BLaER1 treated with 17β-estradiol and CSF1 and Interleukin-3, amounts not matched to agents 10 nM and 100 nM (cell line): ENCODE results near the gene RANBP6.

Source experiments
- H3K27ac ChIP-seq, 11 experiments: shearing (Covaris generic); formaldehyde crosslinking; 2 replicates each; pipeline ENCODE4 v1.8.1; 2022
- H3K27me3 ChIP-seq, 11 experiments: shearing (Covaris generic); formaldehyde crosslinking; 2 replicates each; pipeline ENCODE4 v1.8.1; 2022
- H3K36me3 ChIP-seq, 11 experiments: shearing (Covaris generic); formaldehyde crosslinking; 2 replicates each; pipeline ENCODE4 v1.8.1; 2022
- H3K4me1 ChIP-seq, 10 experiments: shearing (Covaris generic); formaldehyde crosslinking; 2 replicates each; pipeline ENCODE4 v1.8.1; 2022
- H3K4me2 ChIP-seq, 11 experiments: shearing (Covaris generic); formaldehyde crosslinking; 2 replicates each; pipeline ENCODE4 v1.8.1; 2022
- H3K4me3 ChIP-seq, 10 experiments: shearing (Covaris generic); formaldehyde crosslinking; 2 replicates each; pipeline ENCODE4 v1.8.1; 2022
- H3K9ac ChIP-seq, 11 experiments: shearing (Covaris generic); formaldehyde crosslinking; 2 replicates each; pipeline ENCODE4 v1.8.1; 2022
- H3K9me3 ChIP-seq, 11 experiments: shearing (Covaris generic); formaldehyde crosslinking; replicated peaks in 1 of 11; 2 replicates each; pipeline ENCODE4 v1.8.1; 2022
- H4K20me1 ChIP-seq, 11 experiments: shearing (Covaris generic); formaldehyde crosslinking; 2 replicates each; pipeline ENCODE4 v1.8.1; 2022
- Cebpa-rat ChIP-seq, 11 experiments: shearing (Covaris generic); IDR thresholded peaks; 2 replicates each; pipeline ENCODE4 v1.8.1; 2022

Gene RANBP6

DNA sequence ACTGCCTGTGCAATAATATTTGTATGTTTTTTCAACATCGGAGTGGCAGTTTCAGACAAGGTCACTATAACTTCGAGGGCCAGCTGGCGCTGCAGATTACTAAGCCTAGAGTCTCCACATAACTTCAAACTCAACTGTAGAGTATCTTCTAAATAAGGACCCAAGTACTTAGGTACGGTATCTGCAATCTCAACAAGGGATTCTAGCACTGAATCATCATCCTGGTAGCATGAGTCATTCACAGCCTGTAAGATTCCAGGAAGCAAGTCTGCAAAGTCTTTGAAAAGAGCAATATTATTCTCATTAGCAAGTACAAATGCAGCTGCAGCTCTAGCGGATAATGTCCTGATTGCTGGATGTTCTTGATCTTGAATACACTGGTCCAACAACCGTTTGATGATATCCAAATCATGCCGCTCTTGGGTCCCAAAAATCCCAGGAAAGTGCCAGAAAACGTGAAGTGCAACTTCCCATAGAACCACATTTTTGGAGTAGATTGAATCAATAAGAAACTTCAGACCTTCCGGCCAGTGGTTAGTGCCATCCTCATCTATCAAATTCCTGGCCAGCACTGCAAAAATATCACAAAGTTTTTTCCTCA is 654 bp downstream of the RANBP6 start:
- H4K20me1 ChIP-seq = peaks cover 0 to 10% (median 0%) of the 10 kb centered on the region in 11 experiments; a peak in 5 of 22 replicates
- no peak for TF ChIP-seq Cebpa-rat (IDR thresholded peaks at IDR 0.05)
- peak overlapping the region; percentile 72 to 87 (median 83) for H3K9ac ChIP-seq
- peak overlapping the region; percentile 83 to 92 (median 88) for H3K4me2 ChIP-seq
- peaks cover 15 to 48% (median 35%) of the 10 kb centered on the region in 11 experiments; a peak in 21 of 22 replicates for H3K36me3 ChIP-seq
- peaks cover 0 to 17% (median 0%) of the 10 kb centered on the region in 11 experiments; a peak in 3 of 22 replicates for H3K9me3 ChIP-seq
- H3K4me3 ChIP-seq = peak overlapping the region; percentile 61 to 92 (median 80)
- H3K27ac ChIP-seq = peak overlapping the region; percentile 33 to 85 (median 78); a peak in 21 of 22 replicates
- peaks cover 35 to 54% (median 48%) of the 10 kb centered on the region in 10 experiments for H3K4me1 ChIP-seq
- H3K27me3 ChIP-seq = no peaks in the 10 kb centered on the region

DNA sequence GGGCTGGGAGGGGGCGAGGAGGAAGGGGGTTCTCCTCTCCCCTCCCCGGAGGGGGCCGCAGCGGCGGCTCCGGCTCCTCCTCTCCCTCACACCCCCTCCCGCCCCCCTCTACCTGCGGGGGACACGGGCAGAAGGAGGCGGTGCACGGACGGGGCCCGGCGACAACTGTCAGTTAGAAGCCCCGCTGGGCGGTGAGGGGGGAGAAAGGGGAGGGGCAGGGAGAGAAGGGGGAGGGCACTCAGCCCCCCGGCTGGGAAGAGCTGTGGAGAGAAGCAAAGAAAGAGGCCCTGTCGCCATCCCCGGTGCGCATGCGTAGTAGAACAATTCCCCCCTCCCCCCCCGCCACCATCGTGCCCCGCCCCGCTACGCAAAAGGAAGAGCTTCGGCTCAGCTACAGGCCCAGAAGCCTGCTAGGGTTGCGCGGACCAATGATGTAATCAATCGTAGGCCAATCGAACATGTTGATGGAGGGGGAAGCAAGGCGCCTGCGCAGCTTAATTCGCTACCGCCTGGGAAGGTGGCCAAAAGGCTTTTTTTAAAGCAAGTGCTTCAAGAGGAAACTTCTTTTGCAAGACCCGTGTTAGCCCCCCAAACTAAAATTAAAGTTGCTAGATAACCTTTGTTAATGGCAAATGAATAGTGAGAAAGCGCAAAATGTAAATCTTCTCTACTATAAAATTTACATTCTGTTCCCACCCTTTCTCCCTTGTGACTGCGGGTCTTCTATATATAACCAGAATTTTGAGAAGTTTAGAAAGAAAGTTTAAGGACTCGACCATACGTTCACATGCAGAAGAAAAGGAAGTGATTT is 7.0 kb downstream of the RANBP6 start:
- Histone ChIP-seq H3K27ac (peak overlapping the region; percentile 81 to 90 (median 85)), H3K4me1 (peaks cover 38 to 74% (median 62%) of the 10 kb centered on the region in 10 experiments), H3K27me3 (no peaks in the 10 kb centered on the region), H3K9me3 (peaks cover 0 to 5% (median 0%) of the 10 kb centered on the region in 11 experiments; a peak in 3 of 22 replicates), H3K9ac (peak overlapping the region; percentile 84 to 97 (median 90)), H3K36me3 (peaks cover 23 to 52% (median 31%) of the 10 kb centered on the region in 11 experiments), H3K4me3 (peak overlapping the region; percentile 72 to 94 (median 90)), H4K20me1 (peaks cover 17 to 43% (median 33%) of the 10 kb centered on the region in 11 experiments), H3K4me2 (peak overlapping the region; percentile 77 to 99 (median 96))
- 0 out of 22 replicates have a peak, but pooled peaks of 1 of the 11 experiments have one; percentile 17 for TF ChIP-seq Cebpa-rat (IDR thresholded peaks at IDR 0.05)

DNA sequence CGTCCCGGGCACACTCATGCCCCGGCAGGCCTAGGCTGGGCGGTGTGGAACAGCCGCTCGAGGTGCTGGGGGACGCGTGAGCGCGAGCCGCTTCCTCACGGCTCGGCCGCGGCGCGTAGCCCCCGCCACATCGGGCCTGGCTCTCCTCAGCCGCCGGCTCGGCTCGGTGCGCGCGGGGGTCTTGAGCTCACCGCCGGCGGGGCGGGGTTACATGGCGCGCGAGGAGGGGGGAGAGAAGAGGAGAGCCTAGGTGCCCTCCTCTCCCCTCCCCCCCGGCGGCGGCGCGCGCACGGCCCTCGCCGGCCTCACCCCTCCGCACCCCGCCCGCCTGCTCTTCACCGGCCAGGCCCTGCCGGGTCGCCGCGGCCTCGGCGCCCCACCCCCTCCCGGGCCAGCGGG is 7.7 kb downstream of the RANBP6 start:
- Histone ChIP-seq H3K27me3 (no peaks in the 10 kb centered on the region), H3K36me3 (peaks cover 18 to 46% (median 26%) of the 10 kb centered on the region in 11 experiments; a peak in 19 of 22 replicates), H3K4me2 (peak overlapping the region; percentile 89 to 99 (median 96)), H3K4me1 (peaks cover 32 to 69% (median 56%) of the 10 kb centered on the region in 10 experiments), H3K9ac (peak overlapping the region; percentile 84 to 97 (median 90)), H3K27ac (peak overlapping the region; percentile 81 to 90 (median 85)), H4K20me1 (peaks cover 17 to 46% (median 33%) of the 10 kb centered on the region in 11 experiments), H3K4me3 (peak overlapping the region; percentile 72 to 94 (median 90)), H3K9me3 (no peaks in the 10 kb centered on the region)
- no peak for TF ChIP-seq Cebpa-rat (IDR thresholded peaks at IDR 0.05)

DNA sequence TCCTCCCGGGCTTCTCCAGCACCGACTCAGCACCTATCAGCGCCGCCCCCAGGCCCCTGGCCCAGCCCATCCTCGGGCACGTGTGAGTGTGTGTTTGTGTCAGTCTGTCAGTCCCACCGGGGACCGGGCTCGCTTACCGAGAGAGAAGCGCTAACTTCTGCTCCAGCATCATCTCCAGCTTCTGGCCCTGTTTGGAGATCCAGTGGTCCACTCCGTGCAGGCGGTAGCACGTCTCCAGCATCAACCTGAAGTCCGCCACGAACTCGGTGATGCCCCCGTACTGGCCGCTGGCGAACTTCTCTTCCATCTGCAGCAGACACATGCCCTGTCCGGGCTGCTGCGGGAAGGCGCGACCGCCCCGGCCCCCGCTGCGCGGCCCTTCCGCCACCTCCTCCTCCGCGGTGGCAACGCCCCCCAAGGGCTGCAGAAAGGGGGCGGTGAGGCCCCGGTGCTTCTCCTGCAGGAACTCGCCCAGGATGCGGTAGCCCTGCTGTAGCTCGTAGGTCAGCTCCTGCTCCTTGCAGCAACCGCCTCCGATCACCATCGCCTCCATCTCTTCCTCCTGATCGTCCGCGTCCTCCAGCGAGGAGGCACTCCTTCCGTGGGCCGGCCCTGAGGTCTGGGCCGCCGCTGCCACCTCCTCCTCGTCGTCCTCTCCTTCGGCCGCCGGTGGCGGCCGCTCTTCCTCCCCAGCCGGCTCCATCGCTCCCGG is 8.2 kb downstream of the RANBP6 start:
- Histone ChIP-seq H3K27me3 (no peaks in the 10 kb centered on the region), H3K4me1 (peaks cover 26 to 63% (median 50%) of the 10 kb centered on the region in 10 experiments), H4K20me1 (peaks cover 17 to 52% (median 34%) of the 10 kb centered on the region in 11 experiments), H3K9ac (peak overlapping the region; percentile 84 to 97 (median 90)), H3K4me3 (peak overlapping the region; percentile 72 to 94 (median 90)), H3K36me3 (peaks cover 17 to 41% (median 22%) of the 10 kb centered on the region in 11 experiments; a peak in 18 of 22 replicates), H3K9me3 (no peaks in the 10 kb centered on the region), H3K4me2 (peak overlapping the region; percentile 89 to 99 (median 96)), H3K27ac (peak overlapping the region; percentile 81 to 90 (median 85))
- no peak for TF ChIP-seq Cebpa-rat (IDR thresholded peaks at IDR 0.05)

DNA sequence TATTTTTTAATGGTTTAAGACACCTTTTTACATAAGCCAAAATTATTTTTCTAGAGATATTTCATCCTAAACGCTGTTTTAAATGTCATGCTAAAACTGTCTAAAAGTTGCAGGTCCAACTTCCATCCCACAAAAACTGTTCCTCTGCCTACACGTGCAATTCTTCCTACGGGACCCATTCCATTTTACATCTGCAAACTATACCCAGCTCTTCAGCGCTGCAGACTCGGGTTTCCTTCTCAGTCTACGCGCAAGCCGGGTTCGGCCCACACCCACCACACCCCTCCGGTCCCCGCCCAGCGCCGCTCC is 8.7 kb downstream of the RANBP6 start:
- peak overlapping the region; percentile 72 to 94 (median 90) for H3K4me3 ChIP-seq
- peaks cover 12 to 36% (median 20%) of the 10 kb centered on the region in 11 experiments; a peak in 18 of 22 replicates for H3K36me3 ChIP-seq
- H3K9me3 ChIP-seq = no peaks in the 10 kb centered on the region
- TF ChIP-seq Cebpa-rat (IDR thresholded peaks at IDR 0.05) = no peak
- H3K27me3 ChIP-seq = no peaks in the 10 kb centered on the region
- H3K27ac ChIP-seq = peak overlapping the region in 1 of 11 experiments; percentile 88; a peak in 2 of 22 replicates
- peaks cover 17 to 57% (median 34%) of the 10 kb centered on the region in 11 experiments for H4K20me1 ChIP-seq
- H3K9ac ChIP-seq = peak overlapping the region; percentile 84 to 97 (median 90); a peak in 21 of 22 replicates
- peak overlapping the region; percentile 89 to 99 (median 96) for H3K4me2 ChIP-seq
- H3K4me1 ChIP-seq = peaks cover 25 to 58% (median 45%) of the 10 kb centered on the region in 10 experiments

DNA sequence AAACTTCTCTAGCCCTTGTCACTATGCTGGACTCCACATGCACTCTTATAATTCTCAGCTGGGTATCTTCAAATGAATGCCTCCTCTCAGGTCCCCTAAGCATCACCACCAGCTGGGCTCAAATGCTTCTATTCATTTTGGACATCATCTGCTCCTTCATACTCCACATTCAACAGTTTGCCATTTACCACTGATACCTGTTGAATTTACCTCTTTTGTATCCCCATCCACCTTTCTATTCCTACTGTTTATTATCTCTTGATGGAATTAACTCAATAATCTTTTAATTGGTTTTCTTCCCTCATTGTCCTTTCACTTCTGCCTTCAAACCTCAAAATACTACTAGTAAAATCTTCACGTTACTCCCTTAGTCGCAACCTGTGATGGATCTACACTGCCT is 14.5 kb downstream of the RANBP6 start:
- H3K4me1 ChIP-seq = peaks cover 9 to 33% (median 27%) of the 10 kb centered on the region in 10 experiments
- H3K9ac ChIP-seq = no peak overlapping the region
- no peaks in the 10 kb centered on the region for H3K27me3 ChIP-seq
- no peaks in the 10 kb centered on the region for H3K9me3 ChIP-seq
- H3K27ac ChIP-seq = no peak overlapping the region
- 0 out of 22 replicates have a peak overlapping the region, but pooled peaks of 1 of the 11 experiments have one; percentile 5 for H3K4me2 ChIP-seq
- H3K4me3 ChIP-seq = no peak overlapping the region
- peaks cover 5 to 100% (median 42%) of the 10 kb centered on the region in 11 experiments; a peak in 20 of 22 replicates for H4K20me1 ChIP-seq
- peaks cover 4 to 37% (median 13%) of the 10 kb centered on the region in 11 experiments; a peak in 16 of 22 replicates for H3K36me3 ChIP-seq
- no peak for TF ChIP-seq Cebpa-rat (IDR thresholded peaks at IDR 0.05)

DNA sequence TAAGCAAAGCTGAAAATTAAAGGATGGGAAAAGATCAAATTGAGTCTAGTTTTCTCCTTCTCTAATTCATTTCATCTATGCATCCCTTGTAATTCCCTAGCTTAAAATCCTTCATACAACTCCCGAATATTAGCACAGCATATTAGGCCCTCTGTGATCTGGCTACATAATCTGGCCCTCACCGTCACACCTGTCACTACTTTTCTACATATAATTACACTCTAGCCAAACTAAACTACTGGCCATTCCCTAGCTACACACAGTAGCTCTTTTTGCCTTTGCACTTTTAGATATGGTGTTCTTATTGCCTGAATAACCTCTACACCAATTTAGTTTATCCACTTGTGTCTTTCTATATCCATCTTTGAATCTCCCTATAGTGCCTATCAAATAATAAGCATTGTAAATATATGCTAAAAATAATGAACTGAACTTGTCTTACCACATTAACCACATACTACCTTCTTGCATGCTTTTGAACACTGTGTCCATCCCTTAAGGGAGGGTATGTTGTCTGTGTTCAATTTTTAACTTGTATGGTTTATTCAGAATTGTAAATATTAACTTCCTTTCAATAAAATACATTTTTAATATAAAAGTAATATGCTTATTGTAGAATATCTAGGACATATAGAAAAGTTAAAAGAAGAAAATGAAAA is 15.9 kb downstream of the RANBP6 start:
- peaks cover 0 to 29% (median 4%) of the 10 kb centered on the region in 11 experiments; a peak in 9 of 22 replicates for H3K36me3 ChIP-seq
- peaks cover 2 to 100% (median 41%) of the 10 kb centered on the region in 11 experiments; a peak in 13 of 22 replicates for H4K20me1 ChIP-seq
- no peak for TF ChIP-seq Cebpa-rat (IDR thresholded peaks at IDR 0.05)
- no peak overlapping the region for H3K27ac ChIP-seq
- H3K4me3 ChIP-seq = no peak overlapping the region
- H3K4me1 ChIP-seq = peaks cover 0 to 19% (median 14%) of the 10 kb centered on the region in 10 experiments; a peak in 12 of 20 replicates
- no peaks in the 10 kb centered on the region for H3K27me3 ChIP-seq
- H3K9me3 ChIP-seq = no peaks in the 10 kb centered on the region
- H3K4me2 ChIP-seq = peak overlapping the region in 1 of 11 experiments; percentile 27; a peak in 3 of 22 replicates
- no peak overlapping the region for H3K9ac ChIP-seq

DNA sequence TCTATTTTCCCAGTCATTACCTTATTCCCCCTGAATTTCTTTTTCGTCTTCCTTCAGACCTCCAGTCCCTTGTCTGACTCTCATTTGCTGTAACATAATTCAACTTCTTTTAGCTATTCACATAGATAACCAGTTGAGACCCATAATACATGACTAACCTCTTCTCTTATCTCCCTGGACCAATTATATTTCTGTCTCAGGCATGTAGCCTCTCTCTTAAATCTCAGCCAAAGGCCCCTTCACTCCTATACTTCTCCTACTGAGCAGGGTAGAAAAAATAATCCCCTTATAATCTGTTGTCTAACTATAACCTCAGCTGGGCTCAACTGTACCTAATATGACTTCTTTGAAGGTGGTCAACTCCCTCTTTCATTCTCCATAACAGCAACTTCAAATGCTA is 20.9 kb downstream of the RANBP6 start:
- Histone ChIP-seq H3K4me2 (no peak overlapping the region), H3K27ac (no peak overlapping the region), H4K20me1 (peaks cover 2 to 100% (median 28%) of the 10 kb centered on the region in 11 experiments; a peak in 14 of 22 replicates), H3K4me1 (peaks cover 0 to 2% (median 0%) of the 10 kb centered on the region in 10 experiments; a peak in 4 of 20 replicates), H3K27me3 (no peaks in the 10 kb centered on the region), H3K9ac (no peak overlapping the region), H3K36me3 (peaks cover 0 to 16% (median 0%) of the 10 kb centered on the region in 11 experiments; a peak in 2 of 22 replicates), H3K4me3 (no peak overlapping the region), H3K9me3 (no peaks in the 10 kb centered on the region)
- no peak for TF ChIP-seq Cebpa-rat (IDR thresholded peaks at IDR 0.05)
